ENCODE measurements around the gene TXNDC11. TPM values are rescaled to one million over a fixed set of nuclear protein-coding genes. Genes with fewer than 3 reads are reported as not detected.

The TXNDC11 gene
- total RNA-seq, 3 donors from 2014 or later = 38.6 to 53.7 (median 47.9) TPM

GRCh38 chr16:11635679-11636171, 106.9 kb downstream of the TXNDC11 start:
- no peak for DNase-seq (ENCODE audit: low spot score in 2 of 2)
- TF ChIP-seq CTCF (IDR thresholded peaks at IDR 0.05) (no peak), POLR2A (IDR thresholded peaks at IDR 0.05) (no peak), POLR2AphosphoS5 (IDR thresholded peaks at IDR 0.05) (no peak)
- Histone ChIP-seq H3K9me3 (no peaks in the 10 kb centered on the region), H3K36me3 (no peaks in the 10 kb centered on the region), H3K27ac (no peak overlapping the region), H3K4me3 (no peak overlapping the region), H3K27me3 (no peaks in the 10 kb centered on the region), H3K4me1 (peaks cover 8 to 11% of the 10 kb centered on the region in 2 donors)
- intact Hi-C loops (cut with DNase I; ENCODE audit: low total_unique reads) = no loop called here

GRCh38 chr16:11635113-11635652, 107.5 kb downstream of the TXNDC11 start:
- Histone ChIP-seq H3K4me1 (peaks cover 4 to 11% of the 10 kb centered on the region in 2 donors), H3K9me3 (no peaks in the 10 kb centered on the region), H3K36me3 (no peaks in the 10 kb centered on the region), H3K4me3 (no peak overlapping the region), H3K27me3 (no peaks in the 10 kb centered on the region), H3K27ac (no peak overlapping the region)
- no peak for DNase-seq (ENCODE audit: low spot score in 2 of 2)
- intact Hi-C loops (cut with DNase I; ENCODE audit: low total_unique reads) = no loop called here
- no peak for TF ChIP-seq POLR2A (IDR thresholded peaks at IDR 0.05)
- TF ChIP-seq POLR2AphosphoS5 (IDR thresholded peaks at IDR 0.05) = no peak
- TF ChIP-seq CTCF (IDR thresholded peaks at IDR 0.05) = no peak

- H3K36me3 ChIP-seq = no peaks in the 10 kb centered on the region
- no peaks in the 10 kb centered on the region for H3K9me3 ChIP-seq
- intact Hi-C loops (cut with DNase I; ENCODE audit: low total_unique reads) = no loop called here
- no peak overlapping the region for H3K4me3 ChIP-seq
- DNase-seq (ENCODE audit: low spot score in 2 of 2) = no peak
- no peaks in the 10 kb centered on the region for H3K27me3 ChIP-seq
- no peak overlapping the region for H3K27ac ChIP-seq
- TF ChIP-seq POLR2A (IDR thresholded peaks at IDR 0.05) (no peak), CTCF (IDR thresholded peaks at IDR 0.05) (no peak), POLR2AphosphoS5 (IDR thresholded peaks at IDR 0.05) (no peak)
- peaks cover 4 to 11% of the 10 kb centered on the region in 2 donors for H3K4me1 ChIP-seq
Measured at GRCh38 chr16:11634312-11634711, 108.3 kb downstream of the TXNDC11 start.

- Histone ChIP-seq H3K27me3 (no peaks in the 10 kb centered on the region), H3K9me3 (no peaks in the 10 kb centered on the region), H3K36me3 (no peaks in the 10 kb centered on the region), H3K27ac (peak overlapping the region; percentile 83 to 91), H3K4me1 (peaks cover 4 to 11% of the 10 kb centered on the region in 2 donors), H3K4me3 (no peak overlapping the region)
- intact Hi-C loops (cut with DNase I; ENCODE audit: low total_unique reads) = no loop called here
- DNase-seq (ENCODE audit: low spot score in 2 of 2) = no peak
- TF ChIP-seq CTCF (IDR thresholded peaks at IDR 0.05) (no peak), POLR2A (IDR thresholded peaks at IDR 0.05) (no peak), POLR2AphosphoS5 (IDR thresholded peaks at IDR 0.05) (no peak)
Measured at GRCh38 chr16:11633113-11633512, 109.5 kb downstream of the TXNDC11 start.

GRCh38 chr16:11632455-11632939, 110.2 kb downstream of the TXNDC11 start:
- peak in 1 of 2 donors; percentile 67 for DNase-seq (ENCODE audit: low spot score in 2 of 2)
- intact Hi-C loops (cut with DNase I; ENCODE audit: low total_unique reads) = no loop called here
- Histone ChIP-seq H3K9me3 (no peaks in the 10 kb centered on the region), H3K27me3 (no peaks in the 10 kb centered on the region), H3K27ac (peak overlapping the region; percentile 83 to 91), H3K4me3 (peak overlapping the region in 1 of 3 donors; percentile 45), H3K36me3 (no peaks in the 10 kb centered on the region), H3K4me1 (peaks cover 4 to 11% of the 10 kb centered on the region in 2 donors)
- TF ChIP-seq CTCF (IDR thresholded peaks at IDR 0.05) (no peak), POLR2AphosphoS5 (IDR thresholded peaks at IDR 0.05) (peak in 1 of 3 donors; percentile 32), POLR2A (IDR thresholded peaks at IDR 0.05) (no peak)

Data from breast epithelium (tissue), 4 donors.